WTC11 (cell line): ENCODE data around the gene HSPA12A. TPM values are rescaled to one million over a fixed set of nuclear protein-coding genes. Genes with fewer than 3 reads are reported as not detected.

Experiments
- ATAC-seq: fragments of 200-7000 bp; cut with Tn5 transposase; 2 replicates; pipeline ENCODE4 v1.10.0; 2021; ENCODE audit warnings: mild to moderate bottlenecking, moderate library complexity
- CTCF ChIA-PET: fragments of 300-600 bp; sonication (Branson Sonifier 250); formaldehyde crosslinking; loops from one replicate; lab custom pipeline; 2021; ENCODE audit warnings: antibody characterized with exemption; lab: Charles Lee
- POLR2A ChIA-PET: fragments of 350-600 bp; sonication (Branson Sonifier 250); formaldehyde crosslinking; loops from one replicate; lab custom pipeline; 2021; ENCODE audit warnings: antibody characterized with exemption; lab: Charles Lee
- DNase-seq: peaks from one replicate; pipeline ENCODE4 v3.0.0; 2021; ENCODE audit warnings: low spot score
- H3K27ac Mint-ChIP-seq: 2 replicates; pipeline ENCODE4 v1.8.0; 2021; ENCODE audit warnings: mixed read lengths
- H3K27me3 Mint-ChIP-seq: 2 replicates; pipeline ENCODE4 v1.8.0; 2021; ENCODE audit warnings: low read depth, mild to moderate bottlenecking, moderate library complexity, mixed read lengths
- H3K36me3 Mint-ChIP-seq: 2 replicates; pipeline ENCODE4 v1.8.0; 2021; ENCODE audit warnings: mixed read lengths
- H3K4me1 Mint-ChIP-seq: 2 replicates; pipeline ENCODE4 v1.8.0; 2022; ENCODE audit warnings: mixed read lengths
- H3K4me3 Mint-ChIP-seq: 2 replicates; pipeline ENCODE4 v1.8.0; 2021; ENCODE audit warnings: mild to moderate bottlenecking, moderate library complexity, mixed read lengths
- H3K9me3 Mint-ChIP-seq: 2 replicates; pipeline ENCODE4 v1.8.0; 2021; ENCODE audit warnings: mixed read lengths
- CREM ChIP-seq: sonication (generic); formaldehyde crosslinking; IDR thresholded peaks from 2 replicates; pipeline ENCODE4 v1.8.1; 2022; ENCODE audit warnings: mild to moderate bottlenecking, missing genetic modification reagents, moderate library complexity
- ELF4 ChIP-seq: sonication (generic); formaldehyde crosslinking; IDR thresholded peaks from 2 replicates; pipeline ENCODE4 v1.8.1; 2022; ENCODE audit warnings: low read depth, mild to moderate bottlenecking, moderate library complexity, missing genetic modification reagents
- ESRRA ChIP-seq: sonication (generic); formaldehyde crosslinking; IDR thresholded peaks from 2 replicates; pipeline ENCODE4 v1.8.1; 2022; ENCODE audit warnings: mild to moderate bottlenecking, missing genetic modification reagents, borderline replicate concordance
- NR1H2 ChIP-seq: sonication (generic); formaldehyde crosslinking; IDR thresholded peaks from 2 replicates; pipeline ENCODE4 v1.9.0; 2021; ENCODE audit warnings: mild to moderate bottlenecking, moderate library complexity, missing genetic modification reagents
- NR2C2 ChIP-seq: sonication (generic); formaldehyde crosslinking; IDR thresholded peaks from 2 replicates; pipeline ENCODE4 v1.8.0; 2022; ENCODE audit warnings: mild to moderate bottlenecking, missing genetic modification reagents
- SMAD3 ChIP-seq: sonication (generic); formaldehyde crosslinking; IDR thresholded peaks from 2 replicates; pipeline ENCODE4 v1.8.0; 2022; ENCODE audit warnings: missing genetic modification reagents, mild to moderate bottlenecking, borderline replicate concordance
- TEAD4 ChIP-seq: sonication (generic); formaldehyde crosslinking; IDR thresholded peaks from 2 replicates; pipeline ENCODE4 v1.8.0; 2022; ENCODE audit warnings: mild to moderate bottlenecking, missing genetic modification reagents
- TP53 ChIP-seq: sonication (generic); formaldehyde crosslinking; IDR thresholded peaks from 2 replicates; pipeline ENCODE4 v1.8.1; 2023; ENCODE audit warnings: mild to moderate bottlenecking, missing genetic modification reagents
- ZNF138 ChIP-seq: sonication (generic); formaldehyde crosslinking; conservative IDR thresholded peaks from 2 replicates; pipeline ENCODE4 v1.8.1; 2022; ENCODE audit warnings: mild to moderate bottlenecking, moderate library complexity, missing genetic modification reagents
- ZNF263 ChIP-seq: sonication (generic); formaldehyde crosslinking; IDR thresholded peaks from 2 replicates; pipeline ENCODE4 v1.8.1; 2022; ENCODE audit warnings: low read depth, mild to moderate bottlenecking, moderate library complexity, missing genetic modification reagents
- ZNF317 ChIP-seq: sonication (generic); formaldehyde crosslinking; IDR thresholded peaks from 2 replicates; pipeline ENCODE4 v1.8.1; 2023; ENCODE audit warnings: low read depth, mild to moderate bottlenecking, moderate library complexity, missing genetic modification reagents, borderline replicate concordance
- ZNF396 ChIP-seq: fragments of 250-450 bp; sonication (Bioruptor Pico); IDR thresholded peaks from 2 replicates; pipeline ENCODE4 v1.8.0; 2021; ENCODE audit warnings: mild to moderate bottlenecking, moderate library complexity, borderline replicate concordance
- ZNF416 ChIP-seq: fragments of 250-450 bp; sonication (Bioruptor Pico); IDR thresholded peaks from 2 replicates; pipeline ENCODE4 v1.9.0; 2021; ENCODE audit warnings: mild to moderate bottlenecking, inconsistent platforms
- total RNA-seq: library from RNA; stranded (reverse); gene quantifications from 3 replicates; pipeline ENCODE4 v1.2.3, GENCODE V29; 2021
- TF ChIP-seq, protein P1 (sequence below): sonication (generic); formaldehyde crosslinking; IDR thresholded peaks from 2 replicates; pipeline ENCODE4 v1.8.1; 2023; ENCODE audit warnings: mild to moderate bottlenecking, missing genetic modification reagents, borderline replicate concordance
- TF ChIP-seq, protein P2 (sequence below): fragments of 250-450 bp; sonication (Bioruptor Pico); IDR thresholded peaks from 2 replicates; pipeline ENCODE4 v1.8.0; 2021; ENCODE audit warnings: mild to moderate bottlenecking
- TF ChIP-seq, protein P3 (sequence below): sonication (generic); formaldehyde crosslinking; conservative IDR thresholded peaks from 2 replicates; pipeline ENCODE4 v1.8.1; 2023; ENCODE audit warnings: mild to moderate bottlenecking, low read depth, missing genetic modification reagents, moderate library complexity
- TF ChIP-seq, protein P4 (sequence below): sonication (generic); formaldehyde crosslinking; IDR thresholded peaks from 2 replicates; pipeline ENCODE4 v1.8.0; 2022; ENCODE audit warnings: mild to moderate bottlenecking, missing genetic modification reagents
- TF ChIP-seq, protein P5 (sequence below): fragments of 250-450 bp; sonication (Bioruptor Pico); IDR thresholded peaks from 2 replicates; pipeline ENCODE4 v1.9.0; 2021; ENCODE audit warnings: mild to moderate bottlenecking
- TF ChIP-seq, protein P6 (sequence below): sonication (generic); formaldehyde crosslinking; IDR thresholded peaks from 2 replicates; pipeline ENCODE4 v1.8.1; 2022; ENCODE audit warnings: low read depth, mild to moderate bottlenecking, moderate library complexity, missing genetic modification reagents, borderline replicate concordance
- TF ChIP-seq, protein P7 (sequence below): sonication (generic); formaldehyde crosslinking; IDR thresholded peaks from 2 replicates; pipeline ENCODE4 v1.8.1; 2022; ENCODE audit warnings: mild to moderate bottlenecking, moderate library complexity, missing genetic modification reagents

Gene HSPA12A
- total RNA-seq, 1 experiment from 2014 or later, result 7.2 TPM

DNA sequence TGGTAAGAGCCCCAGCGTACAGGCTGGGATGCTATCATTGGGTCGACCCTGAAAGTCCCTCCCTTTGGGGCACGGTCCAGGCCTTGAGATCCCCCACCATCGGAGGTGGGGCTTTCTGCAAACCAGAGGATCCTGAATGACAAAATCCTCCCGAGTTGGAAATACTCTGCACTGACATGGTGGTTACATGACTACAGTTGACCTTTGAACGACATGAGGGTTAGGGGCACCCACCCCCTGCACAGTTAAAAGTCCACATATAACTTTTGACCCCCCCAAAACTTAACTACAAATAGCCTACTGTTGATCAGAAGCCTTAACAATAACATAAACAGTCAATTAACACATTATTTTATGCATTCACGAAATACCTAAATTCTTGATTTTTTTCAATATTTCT, 13.1 kb downstream of the HSPA12A start (continued):
- TF ChIP-seq, protein P1, sequence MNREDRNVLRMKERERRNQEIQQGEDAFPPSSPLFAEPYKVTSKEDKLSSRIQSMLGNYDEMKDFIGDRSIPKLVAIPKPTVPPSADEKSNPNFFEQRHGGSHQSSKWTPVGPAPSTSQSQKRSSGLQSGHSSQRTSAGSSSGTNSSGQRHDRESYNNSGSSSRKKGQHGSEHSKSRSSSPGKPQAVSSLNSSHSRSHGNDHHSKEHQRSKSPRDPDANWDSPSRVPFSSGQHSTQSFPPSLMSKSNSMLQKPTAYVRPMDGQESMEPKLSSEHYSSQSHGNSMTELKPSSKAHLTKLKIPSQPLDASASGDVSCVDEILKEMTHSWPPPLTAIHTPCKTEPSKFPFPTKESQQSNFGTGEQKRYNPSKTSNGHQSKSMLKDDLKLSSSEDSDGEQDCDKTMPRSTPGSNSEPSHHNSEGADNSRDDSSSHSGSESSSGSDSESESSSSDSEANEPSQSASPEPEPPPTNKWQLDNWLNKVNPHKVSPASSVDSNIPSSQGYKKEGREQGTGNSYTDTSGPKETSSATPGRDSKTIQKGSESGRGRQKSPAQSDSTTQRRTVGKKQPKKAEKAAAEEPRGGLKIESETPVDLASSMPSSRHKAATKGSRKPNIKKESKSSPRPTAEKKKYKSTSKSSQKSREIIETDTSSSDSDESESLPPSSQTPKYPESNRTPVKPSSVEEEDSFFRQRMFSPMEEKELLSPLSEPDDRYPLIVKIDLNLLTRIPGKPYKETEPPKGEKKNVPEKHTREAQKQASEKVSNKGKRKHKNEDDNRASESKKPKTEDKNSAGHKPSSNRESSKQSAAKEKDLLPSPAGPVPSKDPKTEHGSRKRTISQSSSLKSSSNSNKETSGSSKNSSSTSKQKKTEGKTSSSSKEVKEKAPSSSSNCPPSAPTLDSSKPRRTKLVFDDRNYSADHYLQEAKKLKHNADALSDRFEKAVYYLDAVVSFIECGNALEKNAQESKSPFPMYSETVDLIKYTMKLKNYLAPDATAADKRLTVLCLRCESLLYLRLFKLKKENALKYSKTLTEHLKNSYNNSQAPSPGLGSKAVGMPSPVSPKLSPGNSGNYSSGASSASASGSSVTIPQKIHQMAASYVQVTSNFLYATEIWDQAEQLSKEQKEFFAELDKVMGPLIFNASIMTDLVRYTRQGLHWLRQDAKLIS (CRISPR knock-in tag), result no peak
- TF ChIP-seq, protein P2, sequence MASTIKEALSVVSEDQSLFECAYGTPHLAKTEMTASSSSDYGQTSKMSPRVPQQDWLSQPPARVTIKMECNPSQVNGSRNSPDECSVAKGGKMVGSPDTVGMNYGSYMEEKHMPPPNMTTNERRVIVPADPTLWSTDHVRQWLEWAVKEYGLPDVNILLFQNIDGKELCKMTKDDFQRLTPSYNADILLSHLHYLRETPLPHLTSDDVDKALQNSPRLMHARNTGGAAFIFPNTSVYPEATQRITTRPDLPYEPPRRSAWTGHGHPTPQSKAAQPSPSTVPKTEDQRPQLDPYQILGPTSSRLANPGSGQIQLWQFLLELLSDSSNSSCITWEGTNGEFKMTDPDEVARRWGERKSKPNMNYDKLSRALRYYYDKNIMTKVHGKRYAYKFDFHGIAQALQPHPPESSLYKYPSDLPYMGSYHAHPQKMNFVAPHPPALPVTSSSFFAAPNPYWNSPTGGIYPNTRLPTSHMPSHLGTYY (CRISPR knock-in tag), result no peak

DNA sequence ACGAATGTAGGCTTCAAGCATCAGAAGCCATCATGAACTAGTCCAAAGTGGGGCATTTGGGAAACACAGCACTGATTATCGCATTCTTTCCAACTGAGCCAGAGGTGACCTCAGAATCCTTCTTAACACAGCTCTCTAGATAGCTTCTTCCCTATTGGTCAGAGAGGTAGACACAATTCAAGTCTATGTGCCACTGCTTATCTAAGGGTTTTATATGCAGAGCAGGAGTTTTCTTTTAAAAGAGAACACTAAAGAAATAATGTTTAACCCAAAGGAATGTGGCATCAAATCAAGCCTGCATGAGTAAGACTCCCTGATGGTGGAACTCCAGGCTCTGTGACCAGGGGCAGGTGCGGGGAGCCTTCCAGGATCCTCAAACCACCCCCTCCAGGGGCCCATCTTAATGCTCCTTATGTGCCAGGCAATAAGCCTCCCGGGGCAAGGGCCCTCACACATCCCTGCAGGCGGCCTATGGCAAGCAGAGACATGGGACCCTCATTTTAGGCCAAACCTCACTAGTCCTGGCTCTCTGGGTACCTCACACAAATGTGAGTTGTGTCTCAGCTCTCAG, 13.8 kb downstream of the HSPA12A start:
- H3K4me1 Mint-ChIP-seq, result 0 out of 2 replicates have a peak, but pooled peaks cover 4% of the 10 kb centered on the region
- DNase-seq (no peak), ATAC-seq (no peak)
- POLR2A ChIA-PET, result no interaction called here
- H3K4me3 Mint-ChIP-seq, result no peak overlapping the region
- H3K27me3 Mint-ChIP-seq, result no peaks in the 10 kb centered on the region
- no peaks in the 10 kb centered on the region for H3K9me3 Mint-ChIP-seq
- H3K27ac Mint-ChIP-seq, result no peak overlapping the region
- no peaks in the 10 kb centered on the region for H3K36me3 Mint-ChIP-seq
- CTCF ChIA-PET, result no interaction called here
- TF ChIP-seq TEAD4, result no peak
- TF ChIP-seq, protein P3, sequence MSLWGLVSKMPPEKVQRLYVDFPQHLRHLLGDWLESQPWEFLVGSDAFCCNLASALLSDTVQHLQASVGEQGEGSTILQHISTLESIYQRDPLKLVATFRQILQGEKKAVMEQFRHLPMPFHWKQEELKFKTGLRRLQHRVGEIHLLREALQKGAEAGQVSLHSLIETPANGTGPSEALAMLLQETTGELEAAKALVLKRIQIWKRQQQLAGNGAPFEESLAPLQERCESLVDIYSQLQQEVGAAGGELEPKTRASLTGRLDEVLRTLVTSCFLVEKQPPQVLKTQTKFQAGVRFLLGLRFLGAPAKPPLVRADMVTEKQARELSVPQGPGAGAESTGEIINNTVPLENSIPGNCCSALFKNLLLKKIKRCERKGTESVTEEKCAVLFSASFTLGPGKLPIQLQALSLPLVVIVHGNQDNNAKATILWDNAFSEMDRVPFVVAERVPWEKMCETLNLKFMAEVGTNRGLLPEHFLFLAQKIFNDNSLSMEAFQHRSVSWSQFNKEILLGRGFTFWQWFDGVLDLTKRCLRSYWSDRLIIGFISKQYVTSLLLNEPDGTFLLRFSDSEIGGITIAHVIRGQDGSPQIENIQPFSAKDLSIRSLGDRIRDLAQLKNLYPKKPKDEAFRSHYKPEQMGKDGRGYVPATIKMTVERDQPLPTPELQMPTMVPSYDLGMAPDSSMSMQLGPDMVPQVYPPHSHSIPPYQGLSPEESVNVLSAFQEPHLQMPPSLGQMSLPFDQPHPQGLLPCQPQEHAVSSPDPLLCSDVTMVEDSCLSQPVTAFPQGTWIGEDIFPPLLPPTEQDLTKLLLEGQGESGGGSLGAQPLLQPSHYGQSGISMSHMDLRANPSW, result no peak
- TF ChIP-seq TP53 (CRISPR knock-in tag), result no peak
- TF ChIP-seq ESRRA, result no peak
- no peak for TF ChIP-seq ZNF138 (CRISPR knock-in tag)
- TF ChIP-seq, protein P4, sequence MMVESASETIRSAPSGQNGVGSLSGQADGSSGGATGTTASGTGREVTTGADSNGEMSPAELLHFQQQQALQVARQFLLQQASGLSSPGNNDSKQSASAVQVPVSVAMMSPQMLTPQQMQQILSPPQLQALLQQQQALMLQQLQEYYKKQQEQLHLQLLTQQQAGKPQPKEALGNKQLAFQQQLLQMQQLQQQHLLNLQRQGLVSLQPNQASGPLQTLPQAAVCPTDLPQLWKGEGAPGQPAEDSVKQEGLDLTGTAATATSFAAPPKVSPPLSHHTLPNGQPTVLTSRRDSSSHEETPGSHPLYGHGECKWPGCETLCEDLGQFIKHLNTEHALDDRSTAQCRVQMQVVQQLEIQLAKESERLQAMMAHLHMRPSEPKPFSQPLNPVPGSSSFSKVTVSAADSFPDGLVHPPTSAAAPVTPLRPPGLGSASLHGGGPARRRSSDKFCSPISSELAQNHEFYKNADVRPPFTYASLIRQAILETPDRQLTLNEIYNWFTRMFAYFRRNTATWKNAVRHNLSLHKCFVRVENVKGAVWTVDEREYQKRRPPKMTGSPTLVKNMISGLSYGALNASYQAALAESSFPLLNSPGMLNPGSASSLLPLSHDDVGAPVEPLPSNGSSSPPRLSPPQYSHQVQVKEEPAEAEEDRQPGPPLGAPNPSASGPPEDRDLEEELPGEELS (CRISPR knock-in tag), result no peak
- TF ChIP-seq ZNF317 (CRISPR knock-in tag), result no peak
- no peak for TF ChIP-seq CREM (CRISPR knock-in tag)
- no peak for TF ChIP-seq NR2C2 (CRISPR knock-in tag)
- no peak for TF ChIP-seq NR1H2
- TF ChIP-seq ZNF396 (CRISPR knock-in tag), result no peak
- TF ChIP-seq, protein P5, sequence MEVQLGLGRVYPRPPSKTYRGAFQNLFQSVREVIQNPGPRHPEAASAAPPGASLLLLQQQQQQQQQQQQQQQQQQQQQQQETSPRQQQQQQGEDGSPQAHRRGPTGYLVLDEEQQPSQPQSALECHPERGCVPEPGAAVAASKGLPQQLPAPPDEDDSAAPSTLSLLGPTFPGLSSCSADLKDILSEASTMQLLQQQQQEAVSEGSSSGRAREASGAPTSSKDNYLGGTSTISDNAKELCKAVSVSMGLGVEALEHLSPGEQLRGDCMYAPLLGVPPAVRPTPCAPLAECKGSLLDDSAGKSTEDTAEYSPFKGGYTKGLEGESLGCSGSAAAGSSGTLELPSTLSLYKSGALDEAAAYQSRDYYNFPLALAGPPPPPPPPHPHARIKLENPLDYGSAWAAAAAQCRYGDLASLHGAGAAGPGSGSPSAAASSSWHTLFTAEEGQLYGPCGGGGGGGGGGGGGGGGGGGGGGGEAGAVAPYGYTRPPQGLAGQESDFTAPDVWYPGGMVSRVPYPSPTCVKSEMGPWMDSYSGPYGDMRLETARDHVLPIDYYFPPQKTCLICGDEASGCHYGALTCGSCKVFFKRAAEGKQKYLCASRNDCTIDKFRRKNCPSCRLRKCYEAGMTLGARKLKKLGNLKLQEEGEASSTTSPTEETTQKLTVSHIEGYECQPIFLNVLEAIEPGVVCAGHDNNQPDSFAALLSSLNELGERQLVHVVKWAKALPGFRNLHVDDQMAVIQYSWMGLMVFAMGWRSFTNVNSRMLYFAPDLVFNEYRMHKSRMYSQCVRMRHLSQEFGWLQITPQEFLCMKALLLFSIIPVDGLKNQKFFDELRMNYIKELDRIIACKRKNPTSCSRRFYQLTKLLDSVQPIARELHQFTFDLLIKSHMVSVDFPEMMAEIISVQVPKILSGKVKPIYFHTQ (CRISPR knock-in tag), result no peak
- no peak for TF ChIP-seq ELF4 (CRISPR knock-in tag)
- TF ChIP-seq, protein P6, sequence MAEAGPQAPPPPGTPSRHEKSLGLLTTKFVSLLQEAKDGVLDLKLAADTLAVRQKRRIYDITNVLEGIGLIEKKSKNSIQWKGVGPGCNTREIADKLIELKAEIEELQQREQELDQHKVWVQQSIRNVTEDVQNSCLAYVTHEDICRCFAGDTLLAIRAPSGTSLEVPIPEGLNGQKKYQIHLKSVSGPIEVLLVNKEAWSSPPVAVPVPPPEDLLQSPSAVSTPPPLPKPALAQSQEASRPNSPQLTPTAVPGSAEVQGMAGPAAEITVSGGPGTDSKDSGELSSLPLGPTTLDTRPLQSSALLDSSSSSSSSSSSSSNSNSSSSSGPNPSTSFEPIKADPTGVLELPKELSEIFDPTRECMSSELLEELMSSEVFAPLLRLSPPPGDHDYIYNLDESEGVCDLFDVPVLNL, result no peak
- no peak for TF ChIP-seq ZNF416 (CRISPR knock-in tag)
- TF ChIP-seq SMAD3 (CRISPR knock-in tag), result no peak
- no peak for TF ChIP-seq ZNF263 (CRISPR knock-in tag)
- TF ChIP-seq, protein P7, sequence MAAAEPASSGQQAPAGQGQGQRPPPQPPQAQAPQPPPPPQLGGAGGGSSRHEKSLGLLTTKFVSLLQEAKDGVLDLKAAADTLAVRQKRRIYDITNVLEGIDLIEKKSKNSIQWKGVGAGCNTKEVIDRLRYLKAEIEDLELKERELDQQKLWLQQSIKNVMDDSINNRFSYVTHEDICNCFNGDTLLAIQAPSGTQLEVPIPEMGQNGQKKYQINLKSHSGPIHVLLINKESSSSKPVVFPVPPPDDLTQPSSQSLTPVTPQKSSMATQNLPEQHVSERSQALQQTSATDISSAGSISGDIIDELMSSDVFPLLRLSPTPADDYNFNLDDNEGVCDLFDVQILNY (CRISPR knock-in tag), result no peak
